ENCODE data around the gene GTPBP6.

- TF ChIP-seq POLR2AphosphoS5 (IDR thresholded peaks at IDR 0.05; ENCODE audit: borderline replicate concordance, low read depth, low read length): no peak
- no peak for TF ChIP-seq EZH2 (IDR thresholded peaks at IDR 0.05)
- TF ChIP-seq FOXP2 (optimal IDR thresholded peaks at IDR 0.05; ENCODE audit: control extremely low read depth, extremely low read length, insufficient read depth): no peak
Measured at GRCh38 chrX:302975-303374, 15.6 kb downstream of the GTPBP6 start.
